Duodenal mucosa (tissue), 2 donors: Measurements from ENCODE around the gene STX18.

Experiments
- H3K27ac ChIP-seq: one replicate; pipeline ENCODE4 v1.7.0; 2013; ENCODE audit warnings: low read depth, low read length
- H3K27me3 ChIP-seq, 2 donors: one replicate each; pipeline ENCODE4 v1.7.0; 2013; ENCODE audit warnings: low read length in 2 of 2, control low read depth in 1 of 2; ENCODE audit not compliant: insufficient read depth in 2 of 2, control insufficient read depth in 1 of 2
- H3K36me3 ChIP-seq, 2 donors: one replicate each; pipeline ENCODE4 v1.7.0; 2013; ENCODE audit warnings: low read length in 2 of 2, control low read depth in 1 of 2; ENCODE audit not compliant: insufficient read depth in 2 of 2, control insufficient read depth in 1 of 2
- H3K4me1 ChIP-seq, 2 donors: one replicate each; pipeline ENCODE4 v1.7.0; 2013; ENCODE audit warnings: low read length in 2 of 2, control low read depth in 1 of 2; ENCODE audit not compliant: insufficient read depth in 2 of 2, control insufficient read depth in 1 of 2
- H3K4me3 ChIP-seq, 2 donors: one replicate each; pipeline ENCODE4 v1.7.0; 2013; ENCODE audit warnings: low read length in 2 of 2, low read depth in 1 of 2
- H3K9ac ChIP-seq, 2 donors: one replicate each; pipeline ENCODE4 v1.7.0; 2013; ENCODE audit warnings: low read length in 2 of 2, low read depth in 1 of 2
- H3K9me3 ChIP-seq, 2 donors: one replicate each; pipeline ENCODE4 v1.7.0; 2013; ENCODE audit warnings: low read length in 2 of 2, control low read depth in 1 of 2; ENCODE audit not compliant: control insufficient read depth in 1 of 2

The STX18 gene

DNA sequence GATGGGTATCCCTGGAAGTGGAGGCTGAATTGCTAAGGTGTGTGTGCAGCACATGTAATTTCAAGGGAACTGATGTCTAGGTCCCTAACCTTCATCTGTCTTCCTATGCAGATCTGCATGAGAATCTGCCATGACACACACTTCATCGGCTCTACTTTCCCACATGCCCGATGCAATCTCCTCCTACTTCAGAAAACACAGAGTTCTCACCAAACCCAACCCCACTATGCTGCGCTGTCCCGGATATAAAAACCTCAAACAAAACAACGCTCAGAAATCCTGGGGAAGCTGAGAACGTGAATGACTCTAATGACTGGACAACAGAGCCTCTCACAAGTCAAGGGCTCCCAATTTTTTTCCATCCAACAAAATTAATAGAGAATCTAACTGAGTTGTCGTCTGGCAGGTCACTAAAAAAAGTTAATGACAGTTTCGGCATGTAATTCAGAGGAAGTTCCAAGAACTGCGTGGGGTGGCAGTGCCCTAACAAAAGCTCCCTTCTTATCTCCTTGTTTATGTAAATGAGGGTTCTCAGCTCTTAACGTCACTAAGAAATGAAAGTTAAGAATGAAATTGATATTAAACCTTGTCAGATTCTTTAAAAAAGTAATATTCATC, 39.0 kb downstream of the STX18 start:
- Histone ChIP-seq H3K9ac (peak overlapping the region; percentile 20 to 21), H3K27ac (no peak overlapping the region), H3K27me3 (no peaks in the 10 kb centered on the region), H3K36me3 (no peaks in the 10 kb centered on the region), H3K9me3 (no peaks in the 10 kb centered on the region), H3K4me1 (peaks cover 15 to 22% of the 10 kb centered on the region in 2 donors), H3K4me3 (peak overlapping the region; percentile 53 to 56)

DNA sequence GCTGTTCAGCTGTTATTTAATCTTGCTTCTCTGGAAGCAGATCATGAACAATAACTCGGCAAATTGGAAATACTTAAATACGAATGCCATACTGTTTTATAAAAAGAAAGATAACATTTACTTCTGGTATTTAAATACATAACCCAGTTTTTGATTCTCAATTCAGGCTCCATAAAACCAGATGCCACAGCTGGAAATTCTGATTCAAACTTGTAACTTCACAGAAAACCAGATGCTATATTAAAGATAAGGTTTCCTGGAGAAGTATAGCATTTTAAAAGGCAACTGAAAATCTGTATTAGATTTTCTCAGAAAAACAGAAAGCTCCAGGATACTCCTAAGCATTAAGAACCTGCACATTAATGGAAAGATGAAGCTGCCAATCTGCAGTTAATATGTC, 40.2 kb downstream of the STX18 start:
- no peaks in the 10 kb centered on the region for H3K9me3 ChIP-seq
- peaks cover 15 to 22% of the 10 kb centered on the region in 2 donors for H3K4me1 ChIP-seq
- no peaks in the 10 kb centered on the region for H3K36me3 ChIP-seq
- no peak overlapping the region for H3K27ac ChIP-seq
- no peaks in the 10 kb centered on the region for H3K27me3 ChIP-seq
- H3K4me3 ChIP-seq, result no peak overlapping the region
- H3K9ac ChIP-seq, result no peak overlapping the region

DNA sequence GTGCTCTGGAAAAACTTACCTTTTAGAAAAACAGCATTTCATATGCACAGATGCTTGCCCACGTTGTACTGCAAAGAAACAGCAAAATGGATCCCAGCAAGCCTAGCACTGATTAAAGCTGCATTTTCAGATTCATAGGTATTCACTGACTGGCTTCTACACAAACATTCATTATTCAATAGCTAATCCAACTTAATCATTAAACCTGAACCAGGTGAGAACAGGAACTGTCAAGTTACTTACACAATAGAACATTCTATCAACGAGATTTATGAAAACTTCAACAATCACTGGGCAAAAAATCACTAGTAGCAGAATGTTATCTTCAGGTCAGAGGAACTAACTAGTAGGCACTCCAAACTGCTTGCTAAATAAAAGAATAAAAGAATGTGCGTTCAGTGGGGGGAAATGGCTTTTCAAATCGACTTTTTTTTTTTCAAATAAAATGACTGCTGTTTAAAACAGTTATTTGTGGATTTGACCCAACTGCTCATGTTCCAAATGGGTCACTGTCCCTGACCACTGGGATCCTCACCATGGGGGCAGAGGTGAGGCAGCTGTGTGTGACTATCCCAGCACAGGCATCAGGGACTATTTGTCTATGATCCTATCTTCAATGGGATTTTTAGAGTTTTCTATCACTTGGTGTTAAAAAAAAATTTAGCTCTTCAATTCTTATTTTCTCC, 42.3 kb downstream of the STX18 start:
- peak overlapping the region in 1 of 2 donors; percentile 40 for H3K9ac ChIP-seq
- no peak overlapping the region for H3K4me3 ChIP-seq
- H3K27ac ChIP-seq, result no peak overlapping the region
- no peaks in the 10 kb centered on the region for H3K36me3 ChIP-seq
- no peaks in the 10 kb centered on the region for H3K9me3 ChIP-seq
- H3K4me1 ChIP-seq, result peaks cover 15 to 28% of the 10 kb centered on the region in 2 donors
- H3K27me3 ChIP-seq, result no peaks in the 10 kb centered on the region

DNA sequence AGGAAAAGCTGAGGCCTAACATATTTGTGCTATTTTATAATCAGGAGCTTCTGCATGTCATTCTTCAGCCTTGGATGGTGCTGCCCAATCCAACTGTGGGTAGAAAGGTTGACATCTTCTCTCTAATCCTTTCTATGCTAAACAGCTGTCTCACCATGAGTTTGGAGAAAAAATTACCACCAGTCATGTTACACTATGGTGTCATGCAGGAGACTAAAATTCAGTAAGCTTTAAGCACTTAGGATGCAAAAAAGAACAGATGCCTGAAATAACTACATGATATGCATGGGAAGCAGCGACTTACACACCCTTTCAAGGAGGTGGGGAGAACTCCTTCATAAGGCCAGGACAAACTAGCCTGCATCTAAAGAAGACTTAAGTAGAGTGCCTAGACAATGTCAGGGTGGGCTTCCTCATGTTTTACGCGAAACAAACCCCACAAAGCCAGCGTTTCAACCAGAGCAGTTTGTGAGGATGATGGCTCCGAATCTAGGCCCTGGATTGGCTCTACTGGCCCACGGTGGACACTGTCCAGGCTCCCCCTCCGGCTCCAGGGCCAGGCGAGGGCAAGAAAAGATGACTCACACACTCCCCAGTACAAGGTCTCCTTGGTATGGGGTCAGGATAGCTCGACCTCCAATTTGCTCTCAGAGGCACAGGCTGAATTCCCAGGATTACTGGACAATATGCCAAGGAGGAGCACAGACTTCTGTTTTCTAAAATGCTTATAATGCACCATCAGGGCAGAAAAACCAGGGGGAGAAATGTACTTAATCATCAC, 45.1 kb downstream of the STX18 start:
- Histone ChIP-seq H3K9ac (no peak overlapping the region), H3K4me3 (no peak overlapping the region), H3K4me1 (peaks cover 5 to 28% of the 10 kb centered on the region in 2 donors), H3K27ac (no peak overlapping the region), H3K27me3 (no peaks in the 10 kb centered on the region), H3K9me3 (no peaks in the 10 kb centered on the region), H3K36me3 (no peaks in the 10 kb centered on the region)

DNA sequence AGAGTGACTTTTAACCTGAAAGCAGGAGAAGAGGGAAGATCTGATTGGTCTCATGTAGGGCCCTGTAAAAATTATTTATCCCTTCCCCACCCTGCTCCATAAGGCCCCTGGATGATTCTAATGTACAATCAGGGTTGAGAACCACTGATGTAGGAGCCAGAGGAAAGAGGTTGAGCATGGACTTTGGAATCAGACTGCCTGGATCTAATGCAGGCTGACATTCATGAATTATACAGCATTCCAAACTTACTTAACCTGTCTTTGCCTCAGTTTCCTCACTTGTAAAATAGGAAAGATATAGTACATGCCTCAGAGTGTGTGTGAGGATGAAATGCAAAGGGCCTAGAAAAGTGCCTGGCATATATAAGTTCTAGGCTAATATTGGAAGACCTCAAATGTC, 47.0 kb downstream of the STX18 start:
- Histone ChIP-seq H3K4me3 (no peak overlapping the region), H3K9me3 (no peaks in the 10 kb centered on the region), H3K36me3 (no peaks in the 10 kb centered on the region), H3K4me1 (peaks cover 5 to 26% of the 10 kb centered on the region in 2 donors), H3K9ac (no peak overlapping the region), H3K27me3 (no peaks in the 10 kb centered on the region), H3K27ac (no peak overlapping the region)

DNA sequence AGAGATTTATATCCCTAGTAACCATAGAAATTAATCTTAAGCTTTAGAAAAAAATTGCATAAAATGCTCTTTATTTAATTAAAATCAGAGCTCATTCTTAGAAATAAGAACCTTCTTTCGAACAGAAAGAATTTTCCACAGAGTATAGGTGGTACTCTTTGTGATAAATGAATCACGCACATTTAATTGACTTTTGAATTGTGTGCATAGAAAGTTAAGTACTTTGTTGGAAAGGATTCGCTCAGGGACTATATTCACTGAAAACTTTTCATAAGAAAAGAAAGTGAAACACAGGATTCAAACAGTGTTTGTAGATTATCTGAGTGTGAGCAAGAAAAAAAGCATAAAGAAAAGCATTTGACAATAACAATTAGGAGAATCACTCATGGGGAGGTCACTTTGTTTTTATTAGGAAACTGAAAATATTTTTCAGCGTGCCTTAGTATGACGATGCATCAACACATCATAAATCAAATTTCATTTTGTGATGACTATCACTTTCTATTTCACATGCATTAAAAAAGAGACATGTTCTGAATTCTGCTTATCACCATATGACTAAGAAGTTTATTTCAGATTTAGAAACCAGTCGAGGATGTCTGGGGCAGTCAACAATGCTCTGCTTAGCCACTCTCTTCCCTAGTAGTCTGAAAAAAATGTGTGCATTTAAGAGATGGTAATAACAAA, 49.5 kb downstream of the STX18 start:
- Histone ChIP-seq H3K36me3 (no peaks in the 10 kb centered on the region), H3K9me3 (no peaks in the 10 kb centered on the region), H3K4me3 (peak overlapping the region; percentile 41 to 50), H3K4me1 (peaks cover 0 to 12% of the 10 kb centered on the region in 2 donors), H3K27me3 (no peaks in the 10 kb centered on the region), H3K27ac (no peak overlapping the region), H3K9ac (no peak overlapping the region)

DNA sequence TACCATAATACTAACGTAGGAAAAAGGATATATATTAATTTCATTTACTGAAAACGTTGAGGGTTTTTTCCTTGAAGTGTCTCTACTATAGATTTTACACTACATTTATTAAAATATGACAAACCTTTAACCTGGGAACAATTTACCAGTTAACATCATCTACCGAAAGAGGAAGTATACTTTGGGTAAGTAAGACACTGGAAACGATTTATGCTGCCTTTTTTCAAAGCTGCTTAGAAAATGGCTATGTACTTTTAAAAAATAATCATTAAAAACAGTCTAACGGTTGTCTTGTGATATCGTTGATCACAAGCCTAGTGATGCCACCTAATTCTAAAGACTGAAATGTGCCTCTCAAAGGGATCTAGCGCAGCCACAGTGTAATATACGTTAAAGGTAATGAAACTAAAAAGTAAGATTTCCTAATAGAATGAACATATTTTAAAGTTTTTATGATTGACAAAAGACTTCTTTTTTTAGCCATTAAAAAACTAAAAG, 50.4 kb downstream of the STX18 start:
- Histone ChIP-seq H3K9ac (no peak overlapping the region), H3K27me3 (no peaks in the 10 kb centered on the region), H3K9me3 (no peaks in the 10 kb centered on the region), H3K4me3 (no peak overlapping the region), H3K4me1 (peaks cover 0 to 17% of the 10 kb centered on the region in 2 donors), H3K27ac (no peak overlapping the region), H3K36me3 (no peaks in the 10 kb centered on the region)

DNA sequence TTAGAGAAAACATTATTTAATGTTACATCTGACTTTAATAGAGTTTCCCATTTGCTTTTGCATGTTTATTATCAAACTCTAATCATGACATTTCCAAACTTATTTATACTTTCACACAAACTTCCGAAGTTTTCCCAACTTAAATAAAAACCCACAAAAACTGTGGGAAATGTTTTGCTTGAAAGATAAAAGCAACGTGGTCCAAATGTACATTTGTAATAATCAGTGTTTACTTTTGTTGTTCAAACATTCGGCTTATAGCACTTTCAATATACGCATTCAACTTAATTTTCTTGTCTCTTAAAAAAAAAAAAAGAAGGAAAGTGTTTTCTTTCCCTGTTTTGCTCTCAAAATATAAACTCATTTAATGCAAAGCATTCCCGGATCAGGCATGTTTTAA, 51.0 kb downstream of the STX18 start:
- Histone ChIP-seq H3K9ac (no peak overlapping the region), H3K4me1 (peaks cover 0 to 17% of the 10 kb centered on the region in 2 donors), H3K4me3 (no peak overlapping the region), H3K36me3 (no peaks in the 10 kb centered on the region), H3K27ac (no peak overlapping the region), H3K27me3 (no peaks in the 10 kb centered on the region), H3K9me3 (no peaks in the 10 kb centered on the region)

DNA sequence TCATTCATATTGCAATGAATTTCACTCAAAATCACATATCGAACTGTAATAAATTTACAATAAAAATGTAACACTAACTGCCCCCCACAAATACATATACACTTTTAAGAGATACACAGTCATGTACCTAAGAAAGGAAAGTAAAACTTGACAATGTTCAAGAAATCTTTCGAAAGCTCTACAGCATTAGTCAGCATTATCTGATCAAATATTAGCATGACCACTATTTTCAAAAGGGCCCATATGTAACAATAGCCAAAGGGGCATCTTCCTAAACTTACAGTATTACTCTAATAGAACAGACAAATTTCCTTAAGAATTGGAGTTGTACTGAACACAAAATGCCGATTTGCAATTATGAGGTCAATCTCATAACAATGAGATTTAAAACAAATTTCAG, 51.8 kb downstream of the STX18 start:
- no peaks in the 10 kb centered on the region for H3K9me3 ChIP-seq
- peaks cover 0 to 15% of the 10 kb centered on the region in 2 donors for H3K4me1 ChIP-seq
- no peak overlapping the region for H3K9ac ChIP-seq
- H3K27ac ChIP-seq, result no peak overlapping the region
- no peaks in the 10 kb centered on the region for H3K36me3 ChIP-seq
- no peak overlapping the region for H3K4me3 ChIP-seq
- H3K27me3 ChIP-seq, result no peaks in the 10 kb centered on the region
